Measurements from ENCODE around the gene MYCBP2.
"Not testable (repeated sequence)": the region's sequence is repeated elsewhere in the genome, so short reads cannot be mapped to it uniquely, and the experiment has no call there.

Gene MYCBP2

DNA sequence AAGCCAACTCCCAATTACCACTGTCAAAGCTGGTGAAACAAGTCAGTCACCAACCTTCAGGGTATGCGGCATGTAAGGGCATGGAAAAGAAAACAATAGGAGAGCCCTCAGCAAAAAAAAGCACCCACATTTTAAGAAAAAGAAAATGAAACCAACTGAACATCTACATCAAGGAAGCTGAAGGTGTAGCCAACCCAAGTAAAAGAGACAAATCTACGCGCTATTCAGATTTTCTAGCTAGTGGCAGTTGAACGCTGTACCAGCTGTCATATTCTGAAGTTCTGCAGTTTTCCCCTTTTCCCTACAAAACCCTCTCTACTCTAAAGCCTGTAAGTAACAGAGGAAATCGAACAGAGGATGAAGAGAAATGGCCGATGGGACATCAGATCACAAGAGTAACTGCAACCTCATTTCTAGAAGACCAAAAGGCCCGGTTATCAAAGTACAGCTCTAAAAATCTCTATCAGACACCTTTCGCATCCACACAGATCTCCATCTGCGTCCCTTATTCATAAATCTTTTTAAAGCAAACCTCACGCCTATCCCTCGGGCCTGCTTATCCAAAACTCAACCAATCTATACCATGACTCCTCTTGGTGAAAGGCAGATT, 1.4 kb downstream of the MYCBP2 start:
- no peak for TF ChIP-seq CTCF (IDR thresholded peaks at IDR 0.05; ENCODE audit: poor library complexity, severe bottlenecking)
- ATAC-seq (ENCODE audit: low read depth) = peak; percentile 5; the same call in 1 of the 3 replicates
- DNase-seq (ENCODE audit: low spot score) = no peak
- no peaks in the 10 kb centered on the region for H3K27me3 ChIP-seq (ENCODE audit: insufficient read depth, poor library complexity, severe bottlenecking)
- H3K4me3 ChIP-seq (ENCODE audit: severe bottlenecking) = peak overlapping the region; percentile 67
- no peaks in the 10 kb centered on the region for H3K36me3 ChIP-seq (ENCODE audit: low read depth)
- peaks cover 11% of the 10 kb centered on the region for H3K4me1 ChIP-seq (ENCODE audit: insufficient read depth, poor library complexity, severe bottlenecking)
- H3K9me3 ChIP-seq (ENCODE audit: severe bottlenecking) = no peaks in the 10 kb centered on the region
- H3K27ac ChIP-seq (ENCODE audit: poor library complexity, severe bottlenecking) = peak overlapping the region; percentile 49

GRCh38 chr13:77323858-77324257, 3.0 kb downstream of the MYCBP2 start:
- no peak overlapping the region for H3K4me3 ChIP-seq (ENCODE audit: severe bottlenecking)
- DNase-seq (ENCODE audit: low spot score) = no peak

DNA sequence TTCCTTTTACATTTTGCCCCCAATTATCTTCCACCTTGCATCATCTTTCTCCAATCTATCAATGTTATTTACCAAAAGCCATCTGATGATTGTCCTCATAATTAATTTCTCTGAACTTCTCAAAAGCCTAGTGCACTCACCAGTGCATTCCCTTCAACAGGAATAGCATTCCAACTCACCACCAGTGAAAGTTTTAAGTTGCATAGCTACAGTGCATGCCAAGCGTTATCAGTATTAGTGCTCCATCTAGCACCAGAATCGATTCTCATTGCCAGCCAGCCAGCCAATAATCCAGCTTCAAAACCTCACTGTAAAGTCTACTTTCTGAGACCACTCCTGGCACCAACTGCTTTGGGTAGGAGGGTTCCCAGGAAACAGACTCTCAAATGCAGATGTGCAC, 7.4 kb downstream of the MYCBP2 start:
- Histone ChIP-seq H3K27me3 (ENCODE audit: insufficient read depth, poor library complexity, severe bottlenecking) (no peaks in the 10 kb centered on the region), H3K4me3 (ENCODE audit: severe bottlenecking) (no peak overlapping the region), H3K36me3 (ENCODE audit: low read depth) (peaks cover 4% of the 10 kb centered on the region; the same call in 1 of the 2 replicates), H3K4me1 (ENCODE audit: insufficient read depth, poor library complexity, severe bottlenecking) (peaks cover 2% of the 10 kb centered on the region), H3K9me3 (ENCODE audit: severe bottlenecking) (no peaks in the 10 kb centered on the region), H3K27ac (ENCODE audit: poor library complexity, severe bottlenecking) (no peak overlapping the region)
- ATAC-seq (ENCODE audit: low read depth) (no peak), DNase-seq (ENCODE audit: low spot score) (no peak)
- TF ChIP-seq CTCF (IDR thresholded peaks at IDR 0.05; ENCODE audit: poor library complexity, severe bottlenecking) = no peak

More at GRCh38 chr13:77323858-77324257, 3.0 kb downstream of the MYCBP2 start:
- Histone ChIP-seq H3K27ac (ENCODE audit: poor library complexity, severe bottlenecking) (no peak overlapping the region), H3K4me1 (ENCODE audit: insufficient read depth, poor library complexity, severe bottlenecking) (peaks cover 11% of the 10 kb centered on the region), H3K27me3 (ENCODE audit: insufficient read depth, poor library complexity, severe bottlenecking) (no peaks in the 10 kb centered on the region), H3K36me3 (ENCODE audit: low read depth) (no peaks in the 10 kb centered on the region), H3K9me3 (ENCODE audit: severe bottlenecking) (no peaks in the 10 kb centered on the region)
- no peak for TF ChIP-seq CTCF (IDR thresholded peaks at IDR 0.05; ENCODE audit: poor library complexity, severe bottlenecking)
- no peak for ATAC-seq (ENCODE audit: low read depth)

DNA sequence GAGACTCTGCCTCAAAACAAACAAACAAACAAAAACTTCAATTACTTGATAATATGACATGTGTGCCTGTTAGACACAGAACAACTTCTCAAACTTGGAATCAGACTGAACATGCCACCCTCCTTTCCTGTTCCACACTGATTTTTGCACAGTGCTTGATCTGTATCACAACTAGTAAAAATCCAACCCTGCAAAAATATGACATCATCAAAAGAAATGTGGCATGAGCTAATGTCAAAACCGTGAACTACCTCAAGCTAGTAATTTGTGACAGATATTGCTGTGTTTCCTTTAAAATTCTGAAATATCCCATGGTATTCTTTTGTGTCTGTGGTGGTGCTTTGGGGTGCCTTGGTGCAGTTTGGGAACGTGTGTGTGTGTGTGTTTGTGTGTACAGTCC, 8.2 kb downstream of the MYCBP2 start:
- Histone ChIP-seq H3K4me1 (ENCODE audit: insufficient read depth, poor library complexity, severe bottlenecking) (no peaks in the 10 kb centered on the region), H3K27ac (ENCODE audit: poor library complexity, severe bottlenecking) (no peak overlapping the region), H3K4me3 (ENCODE audit: severe bottlenecking) (no peak overlapping the region), H3K36me3 (ENCODE audit: low read depth) (peaks cover 4% of the 10 kb centered on the region; the same call in 1 of the 2 replicates), H3K9me3 (ENCODE audit: severe bottlenecking) (no peaks in the 10 kb centered on the region), H3K27me3 (ENCODE audit: insufficient read depth, poor library complexity, severe bottlenecking) (no peaks in the 10 kb centered on the region)
- DNase-seq (ENCODE audit: low spot score) (no peak), ATAC-seq (ENCODE audit: low read depth) (no peak)
- no peak for TF ChIP-seq CTCF (IDR thresholded peaks at IDR 0.05; ENCODE audit: poor library complexity, severe bottlenecking)

GRCh38 chr13:77316430-77316829, 10.5 kb downstream of the MYCBP2 start:
- no peaks in the 10 kb centered on the region for H3K9me3 ChIP-seq (ENCODE audit: severe bottlenecking)
- no peak for DNase-seq (ENCODE audit: low spot score)
- peaks cover 4% of the 10 kb centered on the region; the same call in 1 of the 2 replicates for H3K36me3 ChIP-seq (ENCODE audit: low read depth)
- H3K4me3 ChIP-seq (ENCODE audit: severe bottlenecking) = no peak overlapping the region
- ATAC-seq (ENCODE audit: low read depth) = no peak
- no peak overlapping the region for H3K27ac ChIP-seq (ENCODE audit: poor library complexity, severe bottlenecking)
- no peak for TF ChIP-seq CTCF (IDR thresholded peaks at IDR 0.05; ENCODE audit: poor library complexity, severe bottlenecking)
- H3K27me3 ChIP-seq (ENCODE audit: insufficient read depth, poor library complexity, severe bottlenecking) = no peaks in the 10 kb centered on the region
- no peaks in the 10 kb centered on the region for H3K4me1 ChIP-seq (ENCODE audit: insufficient read depth, poor library complexity, severe bottlenecking)

DNA sequence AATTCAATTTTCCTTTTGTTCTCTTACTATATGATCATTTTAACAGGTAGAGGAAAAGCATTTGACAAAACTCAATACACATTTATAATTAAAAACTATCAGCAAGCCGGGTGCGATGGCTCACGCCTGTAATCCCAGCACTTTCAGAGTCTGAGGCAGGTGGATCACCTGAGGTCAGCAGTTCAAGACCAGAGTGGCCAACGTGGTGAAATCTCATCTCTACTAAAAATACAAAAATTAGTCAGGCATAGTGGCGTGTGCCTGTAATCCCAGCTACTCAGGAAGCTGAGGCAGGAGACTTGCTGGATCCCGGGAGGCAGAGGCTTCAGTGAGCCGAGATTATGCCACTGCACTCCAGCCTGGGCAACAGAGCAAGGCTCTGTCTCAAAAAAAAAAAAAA, 11.4 kb downstream of the MYCBP2 start:
- not testable (repeated sequence) for DNase-seq (ENCODE audit: low spot score); H3K27ac ChIP-seq (ENCODE audit: poor library complexity, severe bottlenecking); ATAC-seq (ENCODE audit: low read depth); H3K36me3 ChIP-seq (ENCODE audit: low read depth); H3K9me3 ChIP-seq (ENCODE audit: severe bottlenecking); H3K27me3 ChIP-seq (ENCODE audit: insufficient read depth, poor library complexity, severe bottlenecking); H3K4me3 ChIP-seq (ENCODE audit: severe bottlenecking); H3K4me1 ChIP-seq (ENCODE audit: insufficient read depth, poor library complexity, severe bottlenecking)
